H1 (cell line): ENCODE measurements around the gene TOMM34. TPM values are rescaled to one million over a fixed set of nuclear protein-coding genes. Genes with fewer than 3 reads are reported as not detected.

Source experiments
- CTCF ChIA-PET: fragments of 300-600 bp; sonication (Branson Sonifier 250); formaldehyde crosslinking; loops from one replicate; lab custom pipeline; 2021; ENCODE audit not compliant: partially characterized antibody; lab: Charles Lee
- POLR2A ChIA-PET: fragments of 300-600 bp; sonication (Branson Sonifier 250); formaldehyde crosslinking; loops from one replicate; lab custom pipeline; 2021; ENCODE audit warnings: inconsistent platforms; ENCODE audit not compliant: partially characterized antibody; lab: Charles Lee
- DNase-seq, 2 experiments: peaks; one replicate each; pipeline versions ENCODE4 v3.0.0 to v3.0.0-alpha.2; 2010 to 2022; ENCODE audit warnings: low spot score in 2 of 2, low read depth in 1 of 2, mixed read lengths in 1 of 2
- FAIRE-seq: peaks from 2 replicates; lab custom pipeline; 2011; peaks lifted over from hg19 to GRCh38; lab: Jason Lieb, UNC
- H2AFZ ChIP-seq: 2 replicates; pipeline ENCODE4 v1.8.1; 2012; ENCODE audit warnings: low read length, inconsistent platforms
- H2AK5ac ChIP-seq: 2 replicates; pipeline ENCODE4 v1.6.1; 2013; ENCODE audit warnings: low read depth, low read length
- H2BK120ac ChIP-seq: replicated peaks from 2 replicates; pipeline ENCODE3; 2013; ENCODE audit warnings: low read depth, low read length, inconsistent platforms
- H2BK12ac ChIP-seq: 2 replicates; pipeline ENCODE4 v1.6.1; 2013; ENCODE audit warnings: low read depth, low read length
- H2BK15ac ChIP-seq: 2 replicates; pipeline ENCODE4 v1.6.1; 2013; ENCODE audit warnings: low read length
- H2BK20ac ChIP-seq: 2 replicates; pipeline ENCODE4 v1.6.1; 2013; ENCODE audit warnings: low read length
- H2BK5ac ChIP-seq: 2 replicates; pipeline ENCODE4 v1.6.1; 2013; ENCODE audit warnings: low read depth, low read length
- H3K14ac ChIP-seq: 2 replicates; pipeline ENCODE4 v1.6.1; 2013; ENCODE audit warnings: inconsistent platforms; ENCODE audit not compliant: insufficient read length
- H3K18ac ChIP-seq: 2 replicates; pipeline ENCODE4 v1.6.1; 2013; ENCODE audit warnings: low read length; ENCODE audit errors: extremely low read depth
- H3K23ac ChIP-seq: 2 replicates; pipeline ENCODE4 v1.6.1; 2013; ENCODE audit warnings: inconsistent platforms; ENCODE audit not compliant: insufficient read length
- H3K23me2 ChIP-seq: 2 replicates; pipeline ENCODE4 v1.6.1; 2013; ENCODE audit warnings: low read depth, low read length
- H3K27ac ChIP-seq: 2 replicates; pipeline ENCODE4 v1.6.1; 2011; ENCODE audit warnings: low read depth, low read length, inconsistent platforms
- H3K27me3 ChIP-seq, 4 experiments: replicated peaks in 1 of 4; 1 replicate in 1 of 4; 2 replicates in 3 of 4; pipeline versions ENCODE4 v1.6.1 to v1.8.1; 2011 to 2013; ENCODE audit warnings: low read length in 3 of 4, mild to moderate bottlenecking in 3 of 4, inconsistent platforms in 2 of 4, mixed read lengths in 2 of 4, moderate library complexity in 1 of 4; ENCODE audit not compliant: control insufficient read depth in 3 of 4, insufficient read depth in 3 of 4; ENCODE audit errors: extremely low read depth in 1 of 4
- H3K36me3 ChIP-seq, 4 experiments: 2 replicates each; pipeline versions ENCODE4 v1.6.1 to v1.8.1; 2011 to 2013; ENCODE audit warnings: mild to moderate bottlenecking in 4 of 4, low read length in 3 of 4, moderate library complexity in 2 of 4, control low read depth in 1 of 4, inconsistent platforms in 1 of 4; ENCODE audit not compliant: insufficient read depth in 4 of 4, control insufficient read depth in 2 of 4
- H3K4ac ChIP-seq: replicated peaks from 2 replicates; pipeline ENCODE3; 2013; ENCODE audit warnings: low read length, low read depth, mixed read lengths, inconsistent platforms; ENCODE audit not compliant: insufficient read length
- H3K4me1 ChIP-seq, 4 experiments: replicated peaks in 1 of 4; 1 replicate in 1 of 4; 2 replicates in 3 of 4; pipeline versions ENCODE4 v1.6.1 to v1.8.1; 2011 to 2013; ENCODE audit warnings: low read length in 3 of 4, inconsistent platforms in 2 of 4, mixed read lengths in 1 of 4; ENCODE audit not compliant: insufficient read depth in 4 of 4, control insufficient read depth in 3 of 4
- H3K4me2 ChIP-seq, 2 experiments: 2 replicates each; pipeline versions ENCODE4 v1.6.1 to v1.8.1; 2011 to 2013; ENCODE audit warnings: low read depth in 2 of 2, low read length in 2 of 2, control low read depth in 1 of 2, inconsistent platforms in 1 of 2, mild to moderate bottlenecking in 1 of 2; ENCODE audit not compliant: insufficient read depth in 1 of 2
- H3K4me3 ChIP-seq, 4 experiments: fragments of 200-600, 300-600 bp in 1 of 4; sonication (generic), shearing (Covaris generic), sonication (Bioruptor Twin) in 1 of 4; 2 replicates each; pipeline versions ENCODE4 v1.5.1 to v1.8.1; 2011 to 2016; ENCODE audit warnings: low read length in 4 of 4, low read depth in 3 of 4, control low read depth in 2 of 4, inconsistent platforms in 2 of 4, mild to moderate bottlenecking in 2 of 4, mixed read lengths in 1 of 4, moderate library complexity in 1 of 4; ENCODE audit not compliant: insufficient read depth in 2 of 4; ENCODE audit errors: extremely low read depth in 1 of 4
- H3K56ac ChIP-seq: replicated peaks from 2 replicates; pipeline ENCODE3; 2013; ENCODE audit warnings: low read depth, mild to moderate bottlenecking, mixed read lengths, low read length, inconsistent platforms; ENCODE audit not compliant: insufficient read length
- H3K79me1 ChIP-seq: 2 replicates; pipeline ENCODE4 v1.6.1; 2013; ENCODE audit warnings: low read depth, low read length, control low read depth
- H3K79me2 ChIP-seq, 2 experiments: 2 replicates each; pipeline versions ENCODE4 v1.6.1 to v1.8.1; 2012 to 2013; ENCODE audit warnings: low read length in 2 of 2, mild to moderate bottlenecking in 2 of 2, inconsistent platforms in 1 of 2; ENCODE audit not compliant: insufficient read depth in 2 of 2, control insufficient read depth in 1 of 2
- H3K9ac ChIP-seq, 4 experiments: replicated peaks in 1 of 4; 1 replicate in 1 of 4; 2 replicates in 3 of 4; pipeline versions ENCODE4 v1.6.1 to v1.8.1; 2011 to 2013; ENCODE audit warnings: low read depth in 3 of 4, low read length in 3 of 4, control low read depth in 2 of 4, mild to moderate bottlenecking in 2 of 4, moderate library complexity in 2 of 4, inconsistent platforms in 1 of 4; ENCODE audit errors: extremely low read depth in 1 of 4
- H3K9me3 ChIP-seq, 2 experiments: 2 replicates each; pipeline versions ENCODE4 v1.6.1 to v1.8.1; 2012 to 2013; ENCODE audit warnings: mild to moderate bottlenecking in 2 of 2, moderate library complexity in 2 of 2, control low read depth in 1 of 2, inconsistent platforms in 1 of 2, low read depth in 1 of 2, low read length in 1 of 2, mixed read lengths in 1 of 2; ENCODE audit not compliant: insufficient read depth in 2 of 2
- H4K20me1 ChIP-seq, 2 experiments: replicated peaks in 1 of 2; 2 replicates each; pipeline versions ENCODE3 to v1.8.1; 2011 to 2013; ENCODE audit warnings: inconsistent platforms in 2 of 2, low read length in 2 of 2, mild to moderate bottlenecking in 1 of 2; ENCODE audit not compliant: insufficient read depth in 2 of 2, control insufficient read depth in 1 of 2
- H4K5ac ChIP-seq: 2 replicates; pipeline ENCODE4 v1.6.1; 2013; ENCODE audit warnings: low read length, low read depth, mixed read lengths, inconsistent platforms; ENCODE audit not compliant: insufficient read length
- H4K8ac ChIP-seq: 2 replicates; pipeline ENCODE4 v1.8.0; 2013; ENCODE audit warnings: mild to moderate bottlenecking, moderate library complexity, low read length, inconsistent platforms; ENCODE audit not compliant: insufficient read depth; ENCODE audit errors: extremely low read depth
- H4K91ac ChIP-seq: replicated peaks from 2 replicates; pipeline ENCODE3; 2013; ENCODE audit warnings: low read length, mixed read lengths, inconsistent platforms; ENCODE audit not compliant: insufficient read length
- BCL11A ChIP-seq, 2 experiments: IDR thresholded peaks; one replicate each; pipeline ENCODE4 v1.6.1; 2011; ENCODE audit warnings: low read depth in 2 of 2, low read length in 2 of 2, mild to moderate bottlenecking in 2 of 2
- CBX8 ChIP-seq: fragments of 300-800, 300-1000 bp; sonication (generic); IDR thresholded peaks from 2 replicates; pipeline ENCODE4 v1.7.1; 2016; ENCODE audit warnings: low read depth, low read length, borderline replicate concordance
- FOSL1 ChIP-seq: IDR thresholded peaks from 2 replicates; pipeline ENCODE4 v1.6.1; 2011; ENCODE audit warnings: mild to moderate bottlenecking, low read depth, low read length, moderate library complexity; ENCODE audit not compliant: insufficient read depth
- GABPA ChIP-seq: IDR thresholded peaks from 2 replicates; pipeline ENCODE4 v1.6.1; 2011; ENCODE audit warnings: mild to moderate bottlenecking, low read length, moderate library complexity, borderline replicate concordance; ENCODE audit not compliant: insufficient read depth
- KDM5A ChIP-seq: fragments of 200-600 bp; IDR thresholded peaks from 2 replicates; pipeline ENCODE4 v1.7.1; 2012; ENCODE audit warnings: mild to moderate bottlenecking, low read length, inconsistent platforms, mixed read lengths
- MAX ChIP-seq: IDR thresholded peaks from 2 replicates; pipeline ENCODE4 v1.6.1; 2012; ENCODE audit warnings: inconsistent platforms
- PHF8 ChIP-seq: fragments of 200-600 bp; sonication (generic); conservative IDR thresholded peaks from 2 replicates; pipeline ENCODE4 v1.7.1; 2012; ENCODE audit warnings: low read depth, mild to moderate bottlenecking, inconsistent platforms, low read length, moderate library complexity
- POU5F1 ChIP-seq: IDR thresholded peaks from 2 replicates; pipeline ENCODE4 v1.6.1; 2011; ENCODE audit warnings: low read depth, mild to moderate bottlenecking, low read length, moderate library complexity
- SIX5 ChIP-seq: IDR thresholded peaks from 2 replicates; pipeline ENCODE4 v1.6.1; 2011; ENCODE audit warnings: mild to moderate bottlenecking, low read depth, low read length
- SUZ12 ChIP-seq: fragments of 200-600 bp; sonication (generic); IDR thresholded peaks from 2 replicates; pipeline ENCODE4 v1.6.1; 2012; ENCODE audit warnings: mild to moderate bottlenecking, inconsistent platforms, low read length, moderate library complexity, mixed read lengths
- TAF7 ChIP-seq: optimal IDR thresholded peaks from 2 replicates; pipeline ENCODE3; 2011; ENCODE audit warnings: low read depth, mild to moderate bottlenecking, inconsistent platforms, low read length, moderate library complexity, borderline replicate concordance
- WGBS, 2 experiments: shearing (Covaris generic) in 1 of 2; methylation state at CpG; one replicate each; pipeline versions ENCODE4 v1.1.6 to v1.1.7; 2013 to 2015; ENCODE audit warnings: low lambda C conversion rate in 2 of 2, mixed read lengths in 2 of 2, inconsistent platforms in 1 of 2, low coverage in 1 of 2, missing lambda C conversion rate in 1 of 2; ENCODE audit not compliant: insufficient replicate concordance in 2 of 2, insufficient coverage in 1 of 2, insufficient read length in 1 of 2; ENCODE audit errors: extremely low coverage in 1 of 2, missing lambda C conversion rate in 1 of 2; 5-methylcytosine and 5-hydroxymethylcytosine counted together
- polyA plus RNA-seq, 7 experiments: library from polyadenylated mRNA; depleted of rRNA in 3 of 7; stranded (reverse) in 5 of 7; unstranded in 2 of 7; fragments of >200 nt in 5 of 7; fragments of 200-250 nt in 2 of 7; gene quantifications; 1 replicate in 5 of 7; 2 replicates in 1 of 7; 4 replicates in 1 of 7; pipeline versions ENCODE4 v1.2.1 to v1.2.3, GENCODE V29; 2011 to 2013; ENCODE audit warnings: missing spikeins in 2 of 7, mixed read lengths in 2 of 7
- total RNA-seq: library from RNA; stranded (reverse); fragmentation: NEBNext Ultra II Directional; extraction: Animal tissue kit (Norgen Biotek cat#: 25700); gene quantifications from 2 replicates; pipeline ENCODE4 v1.2.1, GENCODE V29; 2021
- TF ChIP-seq, protein P1 (sequence below): IDR thresholded peaks from 2 replicates; pipeline ENCODE4 v1.6.1; 2011; ENCODE audit warnings: low read length, improper control_type of control experiment

The TOMM34 gene
- total and polyA plus RNA-seq, 2 of the 8 experiments (the other 6 are each of a cell fraction or from before 2014, with no cell fraction given) = 32.1 to 35.1 TPM

DNA sequence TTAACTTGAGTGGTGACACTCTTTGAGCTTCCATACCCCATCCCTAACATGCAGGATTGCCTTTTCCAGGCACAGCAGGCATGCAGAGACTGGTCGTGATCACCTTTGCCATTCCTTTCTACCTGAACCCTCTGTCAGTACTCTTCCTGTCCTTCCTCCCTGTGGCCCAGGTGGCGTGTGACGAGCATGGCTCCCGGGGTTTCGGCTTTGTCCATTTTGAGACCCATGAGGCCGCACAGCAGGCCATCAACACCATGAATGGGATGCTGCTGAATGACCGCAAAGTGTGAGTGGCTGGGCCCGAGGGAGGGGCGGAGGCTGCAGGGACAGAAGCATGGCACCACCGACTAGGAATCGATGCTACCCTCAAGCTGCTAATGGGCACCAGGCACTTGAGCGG, 43.6 kb downstream of the TOMM34 start:
- H3K27me3 ChIP-seq = no peaks in the 10 kb centered on the region
- H2AFZ ChIP-seq = no peak overlapping the region
- H3K79me1 ChIP-seq = peaks cover 4% of the 10 kb centered on the region
- H3K79me2 ChIP-seq = peaks cover 0 to 13% of the 10 kb centered on the region in 2 experiments; a peak in 1 of 4 replicates
- no peaks in the 10 kb centered on the region for H3K23me2 ChIP-seq
- H2BK12ac ChIP-seq = no peak overlapping the region
- H4K20me1 ChIP-seq = peaks cover 2 to 4% of the 10 kb centered on the region in 2 experiments
- H3K9ac ChIP-seq = no peak overlapping the region
- no peak overlapping the region for H3K4me2 ChIP-seq
- no peak overlapping the region for H2BK120ac ChIP-seq
- H3K23ac ChIP-seq = no peak overlapping the region
- no peak overlapping the region for H3K4ac ChIP-seq
- H2AK5ac ChIP-seq = no peak overlapping the region
- no peak overlapping the region for H4K91ac ChIP-seq
- no peak overlapping the region for H2BK5ac ChIP-seq
- peaks cover 14 to 66% (median 35%) of the 10 kb centered on the region in 4 experiments for H3K36me3 ChIP-seq
- H4K8ac ChIP-seq = no peak overlapping the region
- POLR2A ChIA-PET = interaction anchor here (0.9 to 1.3 kb wide), 5 partner anchors 8 to 31 kb away, joined by 3 to 6 read pairs (median 3); partner anchors contain the start of gene YWHAB
- no peak overlapping the region for H3K18ac ChIP-seq
- H3K4me3 ChIP-seq = no peak overlapping the region
- H2BK15ac ChIP-seq = no peak overlapping the region
- no peaks in the 10 kb centered on the region for H3K9me3 ChIP-seq
- H2BK20ac ChIP-seq = no peak overlapping the region
- no peak overlapping the region for H4K5ac ChIP-seq
- no peak overlapping the region for H3K56ac ChIP-seq
- CTCF ChIA-PET = interaction anchor here (1.2 kb wide), 1 partner anchor 16 kb away, joined by 4 read pairs; no protein-coding TSS in a partner anchor
- 80% methylated on average over 12 of the region's 12 CpGs; no CpG with 5 or more reads in 1 of the 2 experiments for WGBS, 2 experiments
- DNase-seq = no peak
- H3K14ac ChIP-seq = no peak overlapping the region
- no peaks in the 10 kb centered on the region; a peak in 1 of 7 replicates for H3K4me1 ChIP-seq
- H3K27ac ChIP-seq = no peak overlapping the region
- FAIRE-seq = no peak
- TF ChIP-seq MAX = no peak
- TF ChIP-seq BCL11A (IDR thresholded peaks at IDR 0.05; ENCODE audit: low read depth in 2 of 2, low read length in 2 of 2) = no peak
- TF ChIP-seq PHF8 = no peak
- TF ChIP-seq, protein P1, sequence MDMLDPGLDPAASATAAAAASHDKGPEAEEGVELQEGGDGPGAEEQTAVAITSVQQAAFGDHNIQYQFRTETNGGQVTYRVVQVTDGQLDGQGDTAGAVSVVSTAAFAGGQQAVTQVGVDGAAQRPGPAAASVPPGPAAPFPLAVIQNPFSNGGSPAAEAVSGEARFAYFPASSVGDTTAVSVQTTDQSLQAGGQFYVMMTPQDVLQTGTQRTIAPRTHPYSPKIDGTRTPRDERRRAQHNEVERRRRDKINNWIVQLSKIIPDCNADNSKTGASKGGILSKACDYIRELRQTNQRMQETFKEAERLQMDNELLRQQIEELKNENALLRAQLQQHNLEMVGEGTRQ = no peak
- no peak for TF ChIP-seq POU5F1
- TF ChIP-seq KDM5A = no peak
- TF ChIP-seq GABPA = no peak
- no peak for TF ChIP-seq SUZ12
- no peak for TF ChIP-seq SIX5
- TF ChIP-seq TAF7 = no peak
- no peak for TF ChIP-seq FOSL1
- no peak for TF ChIP-seq CBX8
